NK-92 treated with Interleukin-12 subunit alpha and Interleukin-12 subunit beta, amount 100 ng/mL, for 24 hours (cell line): Measurements from ENCODE around the gene SLC22A6.

Experiments
- DNase-seq: peaks from one replicate; lab custom pipeline; 2025; lab: John Stamatoyannopoulos, UW

Gene SLC22A6, protein sequence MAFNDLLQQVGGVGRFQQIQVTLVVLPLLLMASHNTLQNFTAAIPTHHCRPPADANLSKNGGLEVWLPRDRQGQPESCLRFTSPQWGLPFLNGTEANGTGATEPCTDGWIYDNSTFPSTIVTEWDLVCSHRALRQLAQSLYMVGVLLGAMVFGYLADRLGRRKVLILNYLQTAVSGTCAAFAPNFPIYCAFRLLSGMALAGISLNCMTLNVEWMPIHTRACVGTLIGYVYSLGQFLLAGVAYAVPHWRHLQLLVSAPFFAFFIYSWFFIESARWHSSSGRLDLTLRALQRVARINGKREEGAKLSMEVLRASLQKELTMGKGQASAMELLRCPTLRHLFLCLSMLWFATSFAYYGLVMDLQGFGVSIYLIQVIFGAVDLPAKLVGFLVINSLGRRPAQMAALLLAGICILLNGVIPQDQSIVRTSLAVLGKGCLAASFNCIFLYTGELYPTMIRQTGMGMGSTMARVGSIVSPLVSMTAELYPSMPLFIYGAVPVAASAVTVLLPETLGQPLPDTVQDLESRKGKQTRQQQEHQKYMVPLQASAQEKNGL

DNA sequence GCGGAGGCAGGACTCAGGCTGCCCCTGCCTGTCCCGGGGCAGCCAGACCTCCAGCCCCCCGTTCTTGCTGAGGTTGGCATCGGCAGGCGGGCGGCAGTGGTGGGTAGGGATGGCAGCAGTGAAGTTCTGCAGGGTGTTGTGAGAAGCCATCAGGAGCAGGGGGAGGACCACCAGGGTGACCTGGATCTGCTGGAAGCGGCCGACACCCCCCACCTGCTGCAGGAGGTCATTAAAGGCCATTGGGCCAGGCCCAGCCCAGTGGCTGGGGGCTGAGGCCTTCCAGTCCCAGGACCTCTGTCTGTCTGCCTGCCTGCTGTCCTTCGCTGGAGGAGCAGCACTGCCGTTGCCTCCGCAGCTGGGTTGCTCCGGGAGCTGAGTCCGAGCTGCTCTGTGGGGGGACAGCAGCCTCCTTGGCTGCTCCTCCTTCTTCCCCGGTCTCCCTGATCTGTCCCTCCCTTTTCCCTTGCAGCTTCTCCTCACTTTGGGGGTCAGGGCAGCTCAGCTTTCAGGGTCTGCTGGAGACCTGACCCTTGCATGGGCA lies at the start of gene SLC22A6:
TSS of gene SLC22A6 (minus strand) at position 517 of the 541 bp plus-strand sequence. CDS start at position 240, 277 bp downstream.
- no peak for DNase-seq

DNA sequence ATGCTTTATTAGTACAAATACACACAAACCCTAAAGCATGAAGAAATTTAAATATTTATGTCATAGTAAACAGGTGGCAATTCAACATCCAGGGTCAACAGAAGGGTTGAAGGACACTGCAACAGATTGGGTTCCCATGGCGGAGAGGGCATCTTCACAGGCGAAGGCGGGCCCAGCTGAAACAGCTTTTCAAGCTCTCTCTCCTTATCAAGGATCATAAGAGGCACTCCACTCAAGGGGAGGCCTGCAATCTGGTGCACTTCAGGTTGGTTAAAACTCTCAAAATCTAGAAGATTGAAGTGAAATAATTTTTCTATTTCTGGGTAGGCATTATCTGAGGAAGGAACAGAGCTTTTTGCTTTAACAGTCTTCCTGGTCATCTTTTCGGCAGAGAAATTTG lies 47.7 kb upstream of the SLC22A6 start:
- DNase-seq: no peak

- DNase-seq: peak; percentile 47
Observed at GRCh38 chr11:63023841-63024648, 39.3 kb upstream of the SLC22A6 start.

- no peak for DNase-seq
Observed at GRCh38 chr11:63023222-63023814, 38.6 kb upstream of the SLC22A6 start.

DNA sequence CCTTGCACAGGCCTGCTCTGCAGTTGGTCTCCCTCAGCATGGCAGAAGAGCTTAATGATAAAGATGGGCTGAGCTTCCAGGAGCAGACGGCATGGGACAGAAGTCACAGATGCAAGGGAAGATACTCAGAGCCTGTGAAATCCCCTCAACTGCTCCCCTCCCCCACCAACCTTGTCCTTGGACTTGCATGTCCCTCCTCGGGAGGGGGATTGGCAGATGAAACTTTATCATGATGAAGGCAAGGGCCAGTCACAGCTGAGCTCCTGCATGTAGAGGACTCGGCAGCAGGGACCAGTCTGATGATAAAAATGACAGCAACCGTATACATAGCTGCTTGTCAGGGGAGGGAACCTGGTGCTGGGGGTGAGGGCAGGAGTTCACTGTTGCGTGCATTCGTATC lies 37.7 kb upstream of the SLC22A6 start:
- no peak for DNase-seq

DNA sequence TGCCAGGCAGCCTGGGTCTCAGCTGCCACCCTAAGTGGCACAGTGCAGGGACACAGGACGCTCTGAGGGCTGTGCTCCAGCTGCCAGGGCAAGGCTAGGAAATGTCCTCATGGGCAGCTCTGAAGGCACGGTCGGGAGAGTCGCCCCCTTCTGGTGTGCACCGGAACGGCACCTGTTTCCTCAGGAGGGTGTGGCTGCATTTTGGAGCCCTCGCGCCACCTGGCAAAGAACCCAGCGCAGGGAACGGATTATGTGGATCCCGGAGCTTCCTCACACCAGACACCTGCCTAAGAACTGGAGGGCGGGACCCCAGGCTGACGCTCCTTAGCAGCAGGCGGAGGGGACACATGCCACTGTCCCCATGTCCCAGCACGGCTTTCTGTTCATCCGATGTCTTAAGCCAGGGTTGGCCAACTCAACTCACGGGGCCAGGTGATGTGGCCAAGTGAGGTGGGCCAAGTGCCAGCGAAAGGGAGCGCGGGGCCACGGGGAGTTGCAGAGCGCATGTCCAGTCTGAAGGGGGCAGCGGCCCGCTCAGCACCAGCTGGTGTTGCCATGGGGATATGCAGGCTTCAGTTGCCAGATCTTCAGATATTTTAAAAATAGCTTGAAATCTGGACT lies 36.0 kb upstream of the SLC22A6 start:
- no peak for DNase-seq

- DNase-seq: no peak
Observed at GRCh38 chr11:63019506-63019905, 34.7 kb upstream of the SLC22A6 start.

DNA sequence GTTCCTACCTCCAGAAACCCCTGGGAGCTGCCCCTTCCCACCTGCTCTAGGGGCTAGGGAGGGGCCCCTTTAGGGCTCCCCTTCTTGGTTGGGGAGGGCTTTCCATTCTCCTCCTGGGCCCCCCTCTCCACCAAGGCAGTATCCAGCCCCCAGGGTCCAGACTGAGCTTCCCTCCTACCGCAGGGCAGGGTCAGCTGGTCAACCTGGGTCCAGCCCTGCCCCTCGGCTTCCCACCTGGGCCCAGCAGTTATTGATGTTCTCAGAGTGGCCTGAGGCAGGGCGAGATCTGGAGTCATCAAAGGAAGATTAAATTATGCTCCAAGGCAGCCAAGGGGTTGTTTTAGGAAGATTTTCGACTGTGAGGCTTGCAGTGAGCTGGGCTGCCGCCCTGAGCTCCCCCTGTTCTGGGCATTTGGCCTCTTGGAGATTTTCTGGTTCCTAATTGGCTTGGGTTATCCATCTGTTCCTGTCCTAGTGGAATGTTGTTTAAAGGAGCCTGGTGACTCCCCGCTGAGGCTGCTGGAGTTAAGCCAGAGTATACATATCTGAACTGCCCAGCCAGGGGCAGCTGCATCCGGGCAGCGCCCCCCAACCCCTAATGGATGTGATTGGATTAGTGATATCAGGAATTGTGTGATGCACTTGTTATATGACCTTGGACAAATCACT lies 32.7 kb upstream of the SLC22A6 start:
- no peak for DNase-seq

- DNase-seq: no peak
Observed at GRCh38 chr11:63015521-63016215, 30.9 kb upstream of the SLC22A6 start, which contains the start of gene SLC22A8. Gene SLC22A8, minus strand, starts transcription at chr11:63015841. Its CDS starts 883 bp downstream, at chr11:63014958.

- no peak for DNase-seq
Observed at GRCh38 chr11:63014408-63015055, 29.8 kb upstream of the SLC22A6 start.

- no peak for DNase-seq
Observed at GRCh38 chr11:63012839-63013238, 28.1 kb upstream of the SLC22A6 start.

DNA sequence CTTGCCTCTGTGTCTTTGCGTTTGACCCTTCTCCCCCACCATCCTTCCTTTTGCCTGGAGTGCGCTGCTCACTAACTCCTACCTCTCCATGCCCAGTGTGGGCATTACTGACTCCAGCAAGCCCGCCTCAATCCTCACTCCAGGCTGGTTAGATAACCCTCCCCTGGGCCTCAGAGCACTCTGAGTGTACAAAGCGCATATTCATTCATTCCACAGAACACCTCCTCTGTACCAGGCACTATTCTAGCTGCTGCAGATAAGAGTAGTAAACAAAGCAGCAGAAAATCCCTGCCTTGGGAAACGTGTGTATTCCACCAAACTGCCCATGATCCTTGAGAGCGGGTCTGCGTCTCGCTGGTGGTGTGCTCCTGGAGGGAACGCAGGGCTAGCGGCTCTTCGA lies 27.7 kb upstream of the SLC22A6 start:
- no peak for DNase-seq

- DNase-seq: no peak
Observed at GRCh38 chr11:63010934-63011439, 26.2 kb upstream of the SLC22A6 start.

DNA sequence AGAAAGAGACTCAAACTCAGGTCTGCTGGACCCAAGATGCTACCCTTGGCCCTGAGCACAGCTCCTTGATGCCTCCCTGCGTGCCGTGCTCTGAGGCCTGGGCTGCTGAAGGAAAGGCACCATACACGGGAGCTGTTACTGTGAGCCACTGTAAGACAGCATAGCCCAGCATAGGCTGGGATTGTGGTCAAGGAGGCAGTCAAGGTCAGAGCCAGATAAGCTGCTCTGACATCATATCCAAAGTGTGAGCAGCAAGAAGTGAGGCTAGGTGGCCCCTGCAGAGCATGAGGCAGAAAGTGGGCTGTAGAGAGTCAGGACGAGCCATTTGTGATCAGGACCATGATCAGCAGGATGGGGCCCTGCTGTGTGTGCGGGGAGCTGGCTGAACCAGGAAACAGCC lies 23.2 kb upstream of the SLC22A6 start:
- DNase-seq: no peak

DNA sequence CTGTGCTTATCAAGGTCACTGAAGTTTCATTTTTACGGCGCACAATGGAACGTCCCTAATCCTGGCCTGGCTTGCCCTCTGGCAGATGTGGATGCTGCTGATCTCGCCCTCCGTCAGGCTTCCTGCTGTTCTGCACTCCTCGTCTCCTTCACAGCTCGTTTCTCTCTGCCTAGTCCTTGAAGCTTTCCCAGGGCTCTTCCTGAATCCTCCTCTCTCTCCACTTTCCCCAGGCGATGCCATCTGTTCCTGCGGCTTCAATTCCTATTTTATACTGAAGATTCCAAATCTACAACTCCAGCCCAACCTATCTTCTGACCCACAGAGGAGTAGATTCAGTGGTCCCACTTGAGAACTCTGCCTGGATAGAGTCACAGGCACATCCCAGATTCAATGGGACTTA lies 16.7 kb upstream of the SLC22A6 start:
- DNase-seq: no peak

DNA sequence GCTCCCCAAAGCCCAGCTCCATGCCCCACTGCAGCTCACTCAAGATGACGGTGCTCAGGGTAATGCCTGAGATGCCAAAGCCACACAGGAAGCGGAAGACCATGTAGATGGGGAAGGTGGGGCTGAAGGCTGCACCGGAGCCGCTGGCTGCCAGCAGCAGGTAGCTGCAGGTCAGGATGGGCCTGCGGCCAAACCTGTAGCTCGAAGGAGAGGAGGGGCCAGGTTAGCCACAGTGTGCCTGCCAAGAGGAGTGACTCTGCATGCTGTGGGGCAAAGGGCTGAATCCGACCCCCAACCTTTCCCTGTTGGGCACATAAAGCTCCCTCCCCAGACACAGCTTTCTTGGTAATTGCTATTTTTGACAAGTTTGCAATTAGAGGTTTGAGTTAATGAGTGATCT lies 14.9 kb upstream of the SLC22A6 start:
- no peak for DNase-seq

- no peak for DNase-seq
Observed at GRCh38 chr11:62999156-62999555, 14.4 kb upstream of the SLC22A6 start.

DNA sequence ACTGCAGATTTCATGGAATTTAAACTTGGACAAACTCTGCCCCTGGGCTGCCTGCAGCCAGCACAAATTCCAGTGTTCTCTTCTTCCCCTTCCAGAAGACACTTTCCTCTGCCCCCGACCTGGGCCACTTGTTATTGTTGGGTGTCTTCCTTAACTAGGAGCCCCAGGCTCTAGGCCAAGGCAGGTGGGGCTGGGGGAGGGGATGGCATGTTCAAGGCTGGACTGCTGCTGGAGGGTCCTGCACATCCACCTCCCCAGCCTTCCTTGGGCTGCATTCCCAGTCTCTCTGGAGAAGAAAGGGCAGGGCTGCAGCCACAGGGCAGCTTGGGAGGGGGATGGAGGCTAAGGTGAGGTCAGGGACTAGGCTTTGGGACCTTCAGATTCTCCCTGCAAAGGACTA lies 11.5 kb upstream of the SLC22A6 start:
- no peak for DNase-seq

DNA sequence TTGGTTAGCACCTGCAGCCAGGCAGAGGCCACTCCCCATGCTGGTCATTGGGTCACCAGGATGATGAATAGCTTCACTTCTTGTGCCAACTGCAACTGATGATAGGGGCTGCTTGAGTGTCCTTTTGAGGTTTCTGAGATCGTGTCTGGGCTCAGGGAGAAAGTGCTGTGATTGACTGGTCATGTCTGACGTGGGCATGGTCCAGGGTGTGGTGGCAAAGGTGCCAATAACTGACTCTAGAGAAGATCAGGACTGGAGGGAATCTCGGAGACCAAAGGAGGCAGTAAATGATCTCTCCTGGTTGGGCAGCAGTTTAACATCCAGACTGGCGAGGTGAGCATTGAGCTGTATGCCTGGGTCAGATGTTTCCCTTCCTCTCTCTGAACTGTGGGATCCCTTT lies 10.0 kb upstream of the SLC22A6 start:
- no peak for DNase-seq

- no peak for DNase-seq
Observed at GRCh38 chr11:62988276-62988675, 3.5 kb upstream of the SLC22A6 start.
